GM19099 (cell line): Measurements from ENCODE around the gene PRKCZ.

Experiments
- POLR2A ChIP-seq: IDR thresholded peaks from 3 replicates; pipeline ENCODE4 v1.6.1; 2011; ENCODE audit warnings: low read depth; ENCODE audit not compliant: insufficient read length; ENCODE audit errors: extremely low read depth

The PRKCZ gene

DNA sequence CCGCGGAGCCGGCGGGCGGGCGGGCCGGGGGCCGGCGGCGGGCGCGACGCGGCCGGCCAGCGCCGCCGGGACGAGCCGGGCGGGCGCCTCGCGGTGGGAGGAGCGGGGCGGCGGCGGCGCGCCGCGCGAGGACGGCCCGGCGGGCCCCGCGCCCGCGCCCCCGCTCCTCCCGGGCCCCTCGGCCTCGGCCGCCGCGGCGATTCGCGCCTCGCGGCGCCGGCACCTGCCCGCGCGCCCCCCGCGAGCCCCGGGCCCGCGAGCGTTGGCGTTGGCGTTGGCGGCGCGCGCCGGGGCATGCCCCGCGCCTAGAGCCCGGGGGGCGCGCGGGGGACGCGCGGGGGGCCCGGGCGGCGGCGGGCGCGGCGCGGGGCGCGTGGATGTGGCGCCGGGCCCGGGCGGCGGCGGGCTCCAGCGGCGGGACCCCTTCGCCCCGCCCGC is 178.0 kb downstream of the PRKCZ start, which contains the start of gene SKI:
Gene SKI (plus strand): TSS at position 163 of the 438 bp plus-strand sequence. CDS start 448 bp downstream, outside the sequence.
- no peak for TF ChIP-seq POLR2A

DNA sequence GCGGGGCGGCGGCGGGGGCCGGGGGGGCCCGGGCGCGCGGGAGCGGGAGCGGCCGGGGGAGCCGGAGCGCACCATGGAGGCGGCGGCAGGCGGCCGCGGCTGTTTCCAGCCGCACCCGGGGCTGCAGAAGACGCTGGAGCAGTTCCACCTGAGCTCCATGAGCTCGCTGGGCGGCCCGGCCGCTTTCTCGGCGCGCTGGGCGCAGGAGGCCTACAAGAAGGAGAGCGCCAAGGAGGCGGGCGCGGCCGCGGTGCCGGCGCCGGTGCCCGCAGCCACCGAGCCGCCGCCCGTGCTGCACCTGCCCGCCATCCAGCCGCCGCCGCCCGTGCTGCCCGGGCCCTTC is 178.5 kb downstream of the PRKCZ start:
- no peak for TF ChIP-seq POLR2A

DNA sequence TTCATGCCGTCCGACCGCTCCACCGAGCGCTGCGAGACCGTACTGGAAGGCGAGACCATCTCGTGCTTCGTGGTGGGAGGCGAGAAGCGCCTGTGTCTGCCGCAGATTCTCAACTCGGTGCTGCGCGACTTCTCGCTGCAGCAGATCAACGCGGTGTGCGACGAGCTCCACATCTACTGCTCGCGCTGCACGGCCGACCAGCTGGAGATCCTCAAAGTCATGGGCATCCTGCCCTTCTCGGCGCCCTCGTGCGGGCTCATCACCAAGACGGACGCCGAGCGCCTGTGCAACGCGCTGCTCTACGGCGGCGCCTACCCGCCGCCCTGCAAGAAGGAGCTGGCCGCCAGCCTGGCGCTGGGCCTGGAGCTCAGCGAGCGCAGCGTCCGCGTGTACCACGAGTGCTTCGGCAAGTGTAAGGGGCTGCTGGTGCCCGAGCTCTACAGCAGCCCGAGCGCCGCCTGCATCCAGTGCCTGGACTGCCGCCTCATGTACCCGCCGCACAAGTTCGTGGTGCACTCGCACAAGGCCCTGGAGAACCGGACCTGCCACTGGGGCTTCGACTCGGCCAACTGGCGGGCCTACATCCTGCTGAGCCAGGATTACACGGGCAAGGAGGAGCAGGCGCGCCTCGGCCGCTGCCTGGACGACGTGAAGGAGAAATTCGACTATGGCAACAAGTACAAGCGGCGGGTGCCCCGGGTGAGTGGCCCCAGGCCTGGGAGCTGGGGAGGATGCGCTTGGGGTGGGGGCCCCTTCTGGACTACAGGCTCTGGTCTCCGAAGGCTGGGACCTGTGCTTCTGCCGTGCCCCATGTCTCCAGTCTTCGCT is 179.0 kb downstream of the PRKCZ start:
- peak; percentile 22 for TF ChIP-seq POLR2A

DNA sequence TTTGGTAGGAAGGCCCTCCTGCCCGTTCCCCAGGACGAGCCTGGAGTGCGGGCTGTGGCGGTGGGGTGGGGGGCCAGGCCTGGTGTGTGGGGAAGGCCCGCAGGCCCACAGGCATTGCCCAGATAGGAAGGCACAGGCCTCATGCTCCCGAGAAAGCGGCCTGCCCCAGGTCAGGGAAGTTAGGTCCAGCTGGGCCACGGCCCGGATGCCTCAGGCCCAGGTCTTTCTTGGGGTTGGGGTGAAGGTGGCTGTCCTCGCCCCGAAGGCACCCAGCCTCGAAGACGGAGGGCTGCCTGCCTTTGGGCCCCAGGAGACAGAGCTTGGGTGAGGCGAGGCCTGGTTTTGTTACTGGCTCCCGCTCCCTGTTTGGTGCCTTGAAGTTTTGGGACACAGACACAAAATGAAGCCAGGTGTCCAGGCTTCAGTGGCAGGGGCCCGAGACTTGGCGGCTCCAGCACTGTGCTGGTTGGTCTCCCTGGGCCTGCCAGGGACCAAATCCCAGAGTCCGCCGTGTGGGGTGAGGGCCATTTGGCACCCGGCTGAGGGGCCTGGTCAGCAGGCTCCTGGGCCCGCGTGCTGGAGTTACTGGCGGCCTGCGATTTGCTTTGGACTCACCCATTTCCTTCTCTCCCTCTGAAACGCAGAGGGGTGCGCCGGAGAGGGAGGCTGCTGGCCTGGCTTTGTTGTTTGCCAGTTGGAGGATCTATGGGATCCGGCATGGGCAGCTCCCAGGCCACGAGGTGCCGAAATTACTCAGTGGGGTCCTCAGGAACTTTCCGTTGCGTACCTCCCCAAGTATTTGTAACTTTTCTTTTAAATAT is 179.9 kb downstream of the PRKCZ start:
- TF ChIP-seq POLR2A = no peak

DNA sequence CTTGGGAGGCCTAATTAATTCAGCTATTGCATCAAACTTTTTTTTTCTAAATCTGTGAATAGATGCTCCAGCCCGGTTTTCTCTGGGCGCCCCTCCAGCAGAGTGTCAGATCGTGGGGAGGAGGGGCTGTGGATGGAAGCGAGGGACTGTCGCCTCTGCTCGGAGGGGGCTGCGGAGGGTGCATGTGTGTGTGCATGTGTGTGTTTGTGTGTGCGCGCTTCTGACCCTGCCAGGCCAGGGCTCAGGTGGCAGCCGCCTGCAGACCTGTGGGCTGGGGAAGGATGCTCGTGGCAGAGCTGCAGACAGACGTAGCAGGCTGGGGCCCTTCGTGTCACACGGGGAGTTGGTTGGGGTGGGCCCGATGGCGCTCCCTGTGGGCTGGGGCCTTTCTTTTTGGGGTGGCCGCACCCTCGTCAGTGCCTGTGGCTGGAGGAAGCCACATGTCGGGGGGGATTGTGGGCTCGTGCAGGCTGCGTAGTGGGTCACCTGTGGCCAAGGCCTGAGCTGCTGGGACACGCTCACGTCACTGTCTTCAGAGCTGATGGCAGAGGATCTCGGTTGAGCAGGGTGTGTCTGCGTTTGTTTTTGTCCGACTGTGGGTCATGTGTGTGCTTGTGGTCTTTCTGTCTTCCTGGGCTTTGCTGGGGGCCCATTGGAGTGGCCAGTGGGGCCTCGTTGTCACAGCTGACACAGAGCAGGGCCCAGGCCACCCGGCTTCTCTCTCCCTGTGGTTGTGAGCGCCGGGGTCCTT is 180.7 kb downstream of the PRKCZ start:
- TF ChIP-seq POLR2A = no peak

DNA sequence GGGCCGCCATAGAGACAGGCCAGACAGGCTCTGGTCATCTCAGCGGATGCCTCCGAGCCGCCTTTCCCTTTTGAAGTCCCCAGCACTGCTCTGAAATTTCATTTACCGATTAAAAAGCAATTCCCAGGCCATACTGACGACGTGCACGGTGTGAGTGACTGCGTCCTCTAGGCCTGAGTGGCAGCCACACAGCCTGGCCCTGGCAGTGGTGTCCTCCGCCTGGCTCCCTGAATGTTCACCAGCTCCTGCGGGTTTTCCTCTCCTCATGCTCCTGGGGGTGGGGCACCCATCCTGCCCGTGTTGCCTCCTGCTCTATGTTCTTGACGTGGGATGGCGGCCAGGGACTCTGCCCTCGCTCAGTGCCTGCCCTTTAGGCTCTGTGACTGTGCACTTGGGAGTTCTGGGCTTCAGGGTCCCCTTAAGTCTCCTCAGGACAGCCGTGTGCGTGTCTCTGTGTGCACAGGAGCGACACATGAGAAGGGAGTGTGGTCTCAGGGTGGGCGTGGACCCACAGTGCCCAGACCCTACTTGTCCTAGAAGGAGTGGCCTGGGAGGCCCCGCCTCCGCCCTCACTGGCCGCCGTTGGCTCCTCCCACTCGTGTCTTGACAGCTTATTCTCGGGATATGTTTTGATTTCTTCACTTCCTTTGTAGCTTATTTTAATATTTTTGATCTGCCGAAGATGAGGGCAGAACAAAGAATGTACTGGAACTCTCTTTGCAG is 181.5 kb downstream of the PRKCZ start:
- no peak for TF ChIP-seq POLR2A

DNA sequence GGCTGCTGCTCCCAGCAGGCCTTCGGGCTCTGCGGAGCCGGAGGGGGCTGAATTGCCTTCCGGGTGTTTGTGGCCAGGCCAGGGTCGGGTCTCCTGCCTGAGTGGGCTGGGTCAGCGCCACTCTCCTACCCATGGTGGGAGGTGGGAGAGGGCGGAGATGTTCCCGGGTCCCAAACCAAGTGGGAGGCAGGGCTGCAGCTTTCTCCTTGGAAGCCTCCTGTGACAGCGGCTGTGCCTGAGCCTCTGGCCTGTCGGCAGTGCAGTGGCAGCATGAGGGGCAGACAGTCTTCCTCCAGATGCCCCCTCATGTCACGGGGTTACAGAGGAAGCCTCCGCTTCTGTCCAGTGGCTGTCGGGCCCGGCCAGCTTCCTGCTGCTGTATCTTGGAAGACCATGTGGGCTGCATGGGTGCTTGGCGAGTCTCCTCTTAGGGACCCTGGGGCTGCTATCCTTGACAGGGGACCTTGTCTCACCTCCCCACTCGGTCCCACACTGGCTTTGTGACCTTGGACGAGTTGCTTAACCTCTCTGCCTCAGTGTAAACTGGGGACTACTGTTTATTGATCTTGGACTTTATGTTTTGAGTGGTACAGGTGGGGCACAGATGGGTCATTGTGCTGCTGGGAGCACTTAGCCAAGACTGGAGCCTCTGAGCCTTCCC is 182.2 kb downstream of the PRKCZ start:
- no peak for TF ChIP-seq POLR2A

DNA sequence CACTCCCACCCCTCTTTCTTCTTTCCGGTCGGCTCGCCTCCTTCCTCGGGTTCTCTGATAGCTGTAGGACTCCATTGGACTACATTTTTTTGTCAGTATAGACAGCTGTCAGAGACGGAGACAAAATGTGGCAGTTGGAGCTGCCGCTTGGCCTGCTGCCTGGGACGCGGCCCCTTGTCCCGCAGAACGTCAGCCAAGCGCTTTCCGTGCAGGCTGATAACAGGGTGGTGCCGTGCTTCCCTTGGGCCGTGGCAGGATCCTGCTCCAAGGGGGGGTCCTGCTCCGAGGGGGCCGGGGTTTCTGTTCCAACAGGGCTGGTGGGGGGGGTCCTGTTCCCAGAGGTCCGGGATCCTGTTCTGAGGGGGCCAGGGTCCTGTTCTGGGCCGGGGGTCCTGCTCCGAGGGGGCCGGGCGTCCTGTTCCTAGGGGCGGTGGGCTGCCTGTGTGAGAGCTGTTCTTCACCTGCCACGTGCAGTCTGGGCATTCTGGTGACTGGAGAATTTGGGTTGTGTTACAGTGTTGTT is 182.8 kb downstream of the PRKCZ start:
- no peak for TF ChIP-seq POLR2A

DNA sequence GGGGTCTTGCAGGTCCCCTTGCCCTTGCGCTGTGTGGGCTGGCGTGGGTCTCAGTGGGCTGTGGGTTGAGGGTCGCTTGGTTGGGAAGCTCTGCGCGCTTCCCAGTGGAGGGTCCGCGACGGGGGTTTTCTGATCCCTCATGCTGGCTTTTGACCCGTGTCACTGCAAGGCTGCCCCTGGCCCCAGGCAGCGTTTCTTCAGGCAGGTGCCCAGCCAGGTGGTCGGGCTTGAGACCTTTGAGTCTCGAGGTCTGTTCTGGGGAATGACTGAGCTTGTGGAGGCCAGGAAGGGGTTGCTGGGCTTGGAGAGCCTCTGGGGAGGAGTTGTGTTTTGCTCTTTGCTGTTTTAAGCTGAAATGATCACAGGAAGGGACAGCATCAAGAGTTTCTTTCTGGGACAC is 183.3 kb downstream of the PRKCZ start:
- TF ChIP-seq POLR2A = no peak

DNA sequence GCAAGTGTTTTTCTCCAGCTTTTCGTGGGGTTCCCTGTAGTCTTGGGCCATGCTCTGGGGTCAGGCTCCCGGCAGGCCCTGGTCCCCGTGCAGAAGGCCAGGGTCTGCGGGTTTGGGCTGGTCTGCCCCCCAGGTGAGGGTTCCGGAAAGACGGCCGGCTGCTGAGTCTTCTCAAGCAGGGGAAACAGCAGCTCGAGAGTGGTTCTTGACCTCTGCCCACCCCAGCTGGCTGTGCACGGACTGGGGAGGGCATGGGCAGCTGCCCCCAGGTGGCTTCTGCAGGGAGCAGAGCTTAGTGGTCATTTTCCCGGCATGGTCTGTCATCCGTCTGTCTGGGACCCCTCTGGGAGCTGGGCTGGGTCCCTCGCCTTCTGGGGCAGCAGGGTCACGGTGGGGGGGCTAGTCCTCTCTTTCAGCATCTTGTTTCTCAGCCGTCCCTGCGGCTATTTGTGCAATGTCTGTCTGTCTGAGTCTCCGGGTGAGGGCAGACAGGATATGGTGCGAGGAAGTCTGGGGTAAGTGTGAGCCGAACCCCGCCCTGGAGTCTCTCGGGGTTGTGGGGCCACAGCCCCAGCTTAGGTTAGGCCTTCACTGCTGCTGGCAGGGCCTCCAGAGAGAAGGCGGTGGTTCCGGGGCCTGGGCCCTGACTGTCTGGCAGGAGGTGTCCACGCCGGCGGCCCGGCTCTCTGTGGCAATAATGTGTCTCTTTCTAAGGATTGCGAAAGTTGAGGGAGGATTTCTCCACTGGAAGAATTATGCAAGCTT is 184.0 kb downstream of the PRKCZ start:
- TF ChIP-seq POLR2A = peak; percentile 37

DNA sequence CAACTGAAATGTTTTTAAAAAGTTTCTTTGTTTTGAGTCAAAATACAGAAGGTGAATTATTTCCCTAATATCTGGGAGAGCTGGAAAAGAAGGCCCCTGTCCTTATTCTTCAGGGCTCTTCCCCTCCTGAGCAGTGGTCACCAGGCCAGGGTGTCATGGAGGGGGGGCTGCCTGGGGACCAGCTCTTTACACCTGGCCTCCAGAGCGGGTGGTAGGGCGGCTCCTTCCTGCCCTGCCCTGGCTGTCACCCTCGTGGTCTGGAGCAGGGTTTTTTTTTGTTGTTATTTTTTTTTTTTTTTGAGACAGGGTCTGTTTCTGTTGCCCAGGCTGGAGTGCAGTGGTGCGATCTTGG is 184.5 kb downstream of the PRKCZ start:
- TF ChIP-seq POLR2A = no peak
